SK-N-MC (cell line): ENCODE results near the gene EIF3B.

ENCODE experiments used
- EZH2 ChIP-seq: fragments of 200-600 bp; sonication (generic); IDR thresholded peaks from one replicate; pipeline ENCODE4 v1.6.1; 2017; ENCODE audit warnings: antibody characterized with exemption
- FOXP2 ChIP-seq: optimal IDR thresholded peaks from 2 replicates; pipeline ENCODE3; 2011; ENCODE audit warnings: mild to moderate bottlenecking, moderate library complexity; ENCODE audit not compliant: insufficient read depth; ENCODE audit errors: extremely low read length, control extremely low read depth
- POLR2AphosphoS5 ChIP-seq: IDR thresholded peaks from 2 replicates; pipeline ENCODE4 v1.6.1; 2012; ENCODE audit warnings: mild to moderate bottlenecking, low read depth, low read length, borderline replicate concordance

- TF ChIP-seq EZH2 = no peak
- no peak for TF ChIP-seq POLR2AphosphoS5
- no peak for TF ChIP-seq FOXP2
These were observed 27.7 kb upstream of the EIF3B start for GRCh38 chr7:2326951-2327350.
